Heart left ventricle (tissue), 13 donors: ENCODE measurements around the gene RSAD2.

Source experiments
- CTCF ChIP-seq, 12 donors: fragments of 200-600 bp; sonication (generic) in 4 of 12; IDR thresholded peaks; one replicate each; pipeline versions ENCODE4 v1.5.0 to v1.8.0; 2018 to 2022; ENCODE audit warnings: antibody characterized with exemption in 12 of 12, mild to moderate bottlenecking in 5 of 12
- POLR2A ChIP-seq, 2 donors: fragments of 450-650 bp; IDR thresholded peaks; one replicate each; pipeline ENCODE4 v1.6.1; 2017; ENCODE audit warnings: antibody characterized with exemption in 2 of 2, mild to moderate bottlenecking in 2 of 2, moderate library complexity in 2 of 2
- donor health status: ischemic (EF 13 %, LVEDD 7.1; RV severe dilation, severe dysfunction).
- donor health status: DM: no; HTN: yes; CAD: no.
- donor health status: DM: no; HTN: no; CAD: no.
- donor health status: ischemic (EF 25% LVEDD 6.9; RV normal size, moderate dysfunction).
- donor health status: ischemic (EF 25% LVEDD 5.7; RV mildly dilated, moderate dysfunction).
- donor health status: ischemic (EF 35%, LVEDD 5.7; RV mildly dilated, moderate dysfunction).
- donor health status: nonischemic (EF 11% LVEDD 7.7; RV severe dilation, severe dysfunction).
- donor health status: DM: yes; HTN: yes; CAD: no.
- donor health status: PGD.
- donor health status: ischemic (EF 29% LVEDD 5.4; RV normal size, mild dysfunction).
- donor health status: nonischemic (EF 23%, LVEDD 6.1; RV moderate dilation, normal function).

- TF ChIP-seq CTCF (IDR thresholded peaks at IDR 0.05) (no peak), POLR2A (IDR thresholded peaks at IDR 0.05) (no peak)
These were observed 42.1 kb upstream of the RSAD2 start for GRCh38 chr2:6835467-6835866.
